HepG2 (cell line): ENCODE measurements around the gene ATP2B3. TPM values are rescaled to one million over a fixed set of nuclear protein-coding genes. Genes with fewer than 3 reads are reported as not detected.

ENCODE experiments used
- BRD4 ChIP-seq: sonication (generic); formaldehyde crosslinking; IDR thresholded peaks from 2 replicates; pipeline ENCODE4 v1.4.0; 2020; ENCODE audit warnings: missing genetic modification reagents
- E2F2 ChIP-seq: sonication (generic); formaldehyde crosslinking; IDR thresholded peaks from 2 replicates; pipeline ENCODE4 v1.4.0; 2020; ENCODE audit warnings: missing genetic modification reagents, borderline replicate concordance
- FOSL2 ChIP-seq: sonication (generic); formaldehyde crosslinking; IDR thresholded peaks from 2 replicates; pipeline ENCODE4 v1.4.0; 2020; ENCODE audit warnings: missing genetic modification reagents
- HDAC2 ChIP-seq: sonication (generic); formaldehyde crosslinking; IDR thresholded peaks from 2 replicates; pipeline ENCODE4 v1.4.0; 2020; ENCODE audit warnings: missing genetic modification reagents
- KAT8 ChIP-seq: IDR thresholded peaks from 2 replicates; pipeline ENCODE4 v1.6.1; 2016; ENCODE audit warnings: missing genetic modification reagents, missing compliant biosample characterization
- MAFG ChIP-seq: sonication (generic); formaldehyde crosslinking; IDR thresholded peaks from 2 replicates; pipeline ENCODE4 v1.5.1; 2020; ENCODE audit warnings: mild to moderate bottlenecking, missing genetic modification reagents
- MBD4 ChIP-seq: IDR thresholded peaks from 2 replicates; pipeline ENCODE4 v1.6.1; 2012; ENCODE audit warnings: low read length, inconsistent platforms, borderline replicate concordance
- NONO ChIP-seq, 2 experiments: fragments of 450-650 bp in 1 of 2; sonication (generic) in 1 of 2; formaldehyde crosslinking in 1 of 2; IDR thresholded peaks in 1 of 2; conservative IDR thresholded peaks in 1 of 2; 2 replicates each; pipeline versions ENCODE4 v1.6.1 to v1.8.0; 2017 to 2022; ENCODE audit warnings: mild to moderate bottlenecking in 1 of 2, missing genetic modification reagents in 1 of 2, moderate library complexity in 1 of 2
- PITX1 ChIP-seq: sonication (generic); formaldehyde crosslinking; IDR thresholded peaks from 2 replicates; pipeline ENCODE4 v1.5.1; 2020; ENCODE audit warnings: mild to moderate bottlenecking, missing genetic modification reagents
- REPIN1 ChIP-seq: sonication (generic); formaldehyde crosslinking; IDR thresholded peaks from 2 replicates; pipeline ENCODE4 v1.8.0; 2022; ENCODE audit warnings: missing genetic modification reagents, low read depth, mild to moderate bottlenecking, borderline replicate concordance
- SETDB1 ChIP-seq: sonication (generic); formaldehyde crosslinking; IDR thresholded peaks from 2 replicates; pipeline ENCODE4 v1.5.1; 2020; ENCODE audit warnings: missing genetic modification reagents, mild to moderate bottlenecking, borderline replicate concordance
- ZFX ChIP-seq: sonication (generic); formaldehyde crosslinking; IDR thresholded peaks from 2 replicates; pipeline ENCODE4 v1.4.0; 2020; ENCODE audit warnings: mild to moderate bottlenecking, low read depth, missing genetic modification reagents, moderate library complexity
- ZGPAT ChIP-seq: IDR thresholded peaks from 2 replicates; pipeline ENCODE4 v1.6.1; 2016; ENCODE audit warnings: mild to moderate bottlenecking
- ZNF292 ChIP-seq: sonication (generic); formaldehyde crosslinking; IDR thresholded peaks from 2 replicates; pipeline ENCODE4 v1.8.1; 2022; ENCODE audit warnings: mild to moderate bottlenecking, low read depth, missing genetic modification reagents, borderline replicate concordance
- ZNF431 ChIP-seq: sonication (generic); formaldehyde crosslinking; IDR thresholded peaks from 2 replicates; pipeline ENCODE4 v1.9.0; 2022; ENCODE audit warnings: missing genetic modification reagents, low read depth, mild to moderate bottlenecking, borderline replicate concordance
- ZNF543 ChIP-seq: sonication (generic); formaldehyde crosslinking; IDR thresholded peaks from 2 replicates; pipeline ENCODE4 v1.4.0; 2020; ENCODE audit warnings: mild to moderate bottlenecking, missing genetic modification reagents
- ZNF687 ChIP-seq: sonication (generic); formaldehyde crosslinking; IDR thresholded peaks from 2 replicates; pipeline ENCODE4 v1.5.1; 2020; ENCODE audit warnings: mild to moderate bottlenecking, missing genetic modification reagents, moderate library complexity
- ZNF7 ChIP-seq: IDR thresholded peaks from 2 replicates; pipeline ENCODE4 v1.6.1; 2016; ENCODE audit warnings: missing biosample characterization, missing genetic modification reagents
- ZNF776 ChIP-seq: sonication (generic); formaldehyde crosslinking; IDR thresholded peaks from 2 replicates; pipeline ENCODE4 v1.4.0; 2020; ENCODE audit warnings: mild to moderate bottlenecking, missing genetic modification reagents
- ZSCAN21 ChIP-seq: sonication (generic); formaldehyde crosslinking; IDR thresholded peaks from 2 replicates; pipeline ENCODE4 v1.8.0; 2022; ENCODE audit warnings: mild to moderate bottlenecking, missing genetic modification reagents, moderate library complexity, borderline replicate concordance
- polyA plus RNA-seq, 8 experiments: library from polyadenylated mRNA; depleted of rRNA in 3 of 8; stranded (reverse) in 7 of 8; unstranded in 1 of 8; fragments of >200 nt; fragmentation: Illumina TruSeq in 4 of 8; extraction: Trizol in 4 of 8; gene quantifications; 2 replicates each; pipeline versions ENCODE4 v1.2.1 to v1.2.3, GENCODE V29; 2011 to 2016; ENCODE audit warnings: low read depth in 4 of 8, missing spikeins in 1 of 8, mixed read lengths in 1 of 8; ENCODE audit not compliant: insufficient read depth in 1 of 8
- total RNA-seq, 5 experiments: library from RNA; depleted of rRNA; stranded (reverse); fragments of >200 nt; fragmentation: Illumina TruSeq; extraction: Trizol; gene quantifications; 2 replicates each; pipeline ENCODE4 v1.2.3, GENCODE V29; 2016; ENCODE audit warnings: low read depth in 1 of 5

The ATP2B3 gene
- total and polyA plus RNA-seq, 2 of the 13 experiments (the other 11 are each of a cell fraction or from before 2014, with no cell fraction given) = not detected

- peak; percentile 82 for TF ChIP-seq ZNF687
- TF ChIP-seq ZNF7 (CRISPR knock-in tag) = no peak
- TF ChIP-seq REPIN1 (CRISPR knock-in tag) = peak; percentile 64; the same call in 1 of the 2 replicates
- TF ChIP-seq ZNF543 (CRISPR knock-in tag) = 0 out of 2 replicates have a peak, but pooled peaks have one; percentile 35
- no peak for TF ChIP-seq MBD4
- no peak for TF ChIP-seq ZNF431 (CRISPR knock-in tag)
- TF ChIP-seq ZNF292 (CRISPR knock-in tag) = no peak
- peak; percentile 21; the same call in 1 of the 2 replicates for TF ChIP-seq ZFX (CRISPR knock-in tag)
- TF ChIP-seq HDAC2 = peak; percentile 42; the same call in 1 of the 2 replicates
- no peak for TF ChIP-seq BRD4
- TF ChIP-seq ZNF776 (CRISPR knock-in tag) = no peak
- TF ChIP-seq NONO (IDR thresholded peaks at IDR 0.05) = no peak
- TF ChIP-seq NONO (CRISPR knock-in tag; conservative IDR thresholded peaks at IDR 0.05) = peak; percentile 47; the same call in 1 of the 2 replicates
- TF ChIP-seq ZGPAT (CRISPR knock-in tag) = no peak
- TF ChIP-seq E2F2 = no peak
- TF ChIP-seq PITX1 (CRISPR knock-in tag) = 0 out of 2 replicates have a peak, but pooled peaks have one; percentile 7
- 0 out of 2 replicates have a peak, but pooled peaks have one; percentile 22 for TF ChIP-seq KAT8 (CRISPR knock-in tag)
- 0 out of 2 replicates have a peak, but pooled peaks have one; percentile 15 for TF ChIP-seq FOSL2 (CRISPR knock-in tag)
- no peak for TF ChIP-seq SETDB1
- no peak for TF ChIP-seq MAFG (CRISPR knock-in tag)
- peak; percentile 51; the same call in 1 of the 2 replicates for TF ChIP-seq ZSCAN21 (CRISPR knock-in tag)
Measured at GRCh38 chrX:153488231-153488914, 29.1 kb upstream of the ATP2B3 start (continued).
